Hepatic stellate cell (primary cell): ENCODE data around the gene COG3.

Experiments
- DNase-seq: peaks from one replicate; pipeline ENCODE4 v3.0.0; 2011; ENCODE audit warnings: low spot score

The COG3 gene

GRCh38 chr13:45446181-45446580 is 18.6 kb upstream of the COG3 start:
- peak; percentile 38 for DNase-seq

DNA sequence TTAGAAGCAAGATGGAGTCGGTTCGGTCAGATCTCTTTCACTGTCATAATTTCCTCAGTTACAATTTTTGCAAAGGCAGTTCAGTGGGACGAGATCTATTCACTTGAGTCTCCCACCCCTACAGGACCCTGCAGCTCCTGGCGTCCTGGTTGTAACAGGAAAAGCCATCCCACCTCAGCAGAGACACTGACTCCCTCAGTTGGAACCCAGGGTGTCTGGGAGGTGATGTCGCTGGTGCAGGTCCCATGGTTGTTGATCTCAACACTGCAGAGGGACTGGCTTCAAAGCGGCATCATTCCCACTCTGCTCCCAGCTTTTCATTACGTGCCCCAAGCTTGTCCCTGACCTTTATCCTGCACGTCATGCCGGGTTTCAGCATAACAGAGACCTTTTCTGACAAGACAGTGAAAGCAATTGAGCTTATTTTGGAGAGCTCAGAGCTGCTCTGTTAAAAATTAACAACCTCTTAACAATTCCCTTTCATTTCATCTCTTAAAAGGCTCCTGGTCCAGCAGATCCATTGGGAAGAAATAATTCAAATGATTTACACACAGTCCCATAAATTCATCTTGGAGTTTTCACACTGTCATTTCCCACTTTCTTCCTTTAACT is 17.6 kb upstream of the COG3 start:
- no peak for DNase-seq

DNA sequence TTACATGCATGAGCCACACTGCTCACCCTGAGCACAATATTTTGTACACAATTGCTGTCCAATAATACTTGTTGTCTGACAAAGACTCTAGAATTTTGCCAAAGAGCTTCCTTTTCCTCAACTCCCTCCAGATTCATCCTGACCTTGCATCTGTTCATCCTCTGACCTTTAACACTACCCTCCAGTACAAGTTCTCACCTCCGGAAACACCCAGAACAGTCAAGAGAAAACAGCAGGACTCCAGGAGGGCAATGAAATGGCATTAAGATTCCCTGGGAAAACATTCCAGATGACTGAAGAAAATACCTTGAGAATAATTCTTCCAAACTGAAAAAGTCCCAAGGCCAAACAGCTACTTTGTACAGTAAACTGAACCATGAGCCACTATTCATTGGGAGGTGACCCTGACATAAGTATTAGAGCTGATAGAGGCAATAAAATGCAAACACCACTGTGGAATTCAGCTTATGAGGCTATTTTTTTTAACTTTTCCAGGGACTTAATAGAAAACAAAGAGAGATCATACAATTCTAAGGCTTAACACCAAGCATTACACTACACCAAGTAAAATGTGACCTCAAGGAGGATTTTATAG is 15.7 kb upstream of the COG3 start:
- DNase-seq, result no peak

DNA sequence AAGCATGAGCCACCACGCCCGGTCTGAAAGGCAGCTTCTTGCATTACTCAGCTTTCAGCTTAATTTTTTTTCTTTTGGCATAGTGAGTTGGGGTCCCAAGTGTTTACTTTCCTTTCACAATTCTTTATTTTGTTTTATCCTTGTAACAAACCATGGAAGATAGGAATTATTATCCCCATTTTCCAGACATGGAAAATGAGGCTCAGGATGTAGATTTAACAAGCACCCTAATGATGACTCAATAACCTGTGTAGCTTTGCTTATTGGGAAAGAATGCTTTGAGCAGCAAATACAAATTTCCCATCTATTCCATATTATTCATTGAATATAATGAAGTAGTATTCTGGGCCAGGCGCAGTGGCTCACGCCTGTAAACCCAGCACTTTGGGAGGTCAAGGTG is 13.5 kb upstream of the COG3 start:
- DNase-seq, result no peak

DNA sequence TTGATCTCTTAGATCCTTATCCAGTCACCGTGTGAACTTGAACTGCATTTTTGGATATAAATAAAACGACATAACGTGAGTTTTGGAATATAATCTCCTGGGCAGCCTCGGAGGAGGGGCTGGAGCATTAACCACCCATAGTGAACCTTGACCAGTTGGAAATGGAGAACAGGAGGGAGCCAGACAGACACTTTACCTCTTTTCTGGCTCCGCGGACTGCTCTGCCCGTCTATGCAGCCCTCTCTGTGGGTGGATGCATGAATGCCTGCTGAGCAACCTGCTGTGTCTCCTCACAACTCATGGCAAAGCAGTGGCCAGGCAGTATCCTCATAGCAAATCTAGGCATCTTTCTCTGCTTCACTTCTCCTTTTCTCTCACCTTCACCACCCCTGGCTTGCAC is 10.5 kb upstream of the COG3 start:
- no peak for DNase-seq

DNA sequence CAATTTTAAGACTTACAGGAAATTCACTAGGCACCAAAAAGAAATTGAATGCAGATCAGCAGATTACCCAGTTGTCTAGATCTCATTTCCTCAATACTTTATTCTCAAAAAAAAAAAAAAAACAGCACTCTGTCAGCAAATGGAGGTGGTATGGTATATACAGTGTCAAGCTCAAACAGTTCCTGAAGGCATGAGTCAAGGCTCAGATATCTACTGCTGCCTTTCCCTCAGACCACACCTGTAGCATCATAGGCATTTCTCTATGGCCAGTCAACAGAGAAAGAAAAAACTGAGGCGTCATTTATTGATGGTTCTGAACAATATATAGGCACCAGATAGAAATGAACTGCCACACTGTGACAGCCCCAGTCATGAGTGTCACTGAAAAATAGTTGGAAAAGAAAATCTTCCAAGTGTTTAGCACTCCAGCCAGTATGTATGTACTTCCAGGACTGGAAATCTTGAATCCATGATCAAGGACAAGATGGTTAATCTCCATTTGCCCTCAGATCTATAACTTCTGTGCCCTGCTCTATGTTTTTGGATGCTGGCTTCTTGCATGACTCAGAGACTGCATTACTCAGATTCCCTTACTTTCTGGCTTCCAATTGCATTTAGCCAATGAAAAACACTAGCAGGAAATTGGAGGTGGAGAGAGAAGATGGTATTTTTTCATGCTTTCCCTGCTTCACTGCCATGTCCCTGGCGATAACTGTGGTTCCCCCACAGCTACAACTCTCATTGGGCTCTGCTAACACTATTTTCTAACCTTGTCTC is 8.4 kb upstream of the COG3 start:
- DNase-seq, result peak; percentile 37

DNA sequence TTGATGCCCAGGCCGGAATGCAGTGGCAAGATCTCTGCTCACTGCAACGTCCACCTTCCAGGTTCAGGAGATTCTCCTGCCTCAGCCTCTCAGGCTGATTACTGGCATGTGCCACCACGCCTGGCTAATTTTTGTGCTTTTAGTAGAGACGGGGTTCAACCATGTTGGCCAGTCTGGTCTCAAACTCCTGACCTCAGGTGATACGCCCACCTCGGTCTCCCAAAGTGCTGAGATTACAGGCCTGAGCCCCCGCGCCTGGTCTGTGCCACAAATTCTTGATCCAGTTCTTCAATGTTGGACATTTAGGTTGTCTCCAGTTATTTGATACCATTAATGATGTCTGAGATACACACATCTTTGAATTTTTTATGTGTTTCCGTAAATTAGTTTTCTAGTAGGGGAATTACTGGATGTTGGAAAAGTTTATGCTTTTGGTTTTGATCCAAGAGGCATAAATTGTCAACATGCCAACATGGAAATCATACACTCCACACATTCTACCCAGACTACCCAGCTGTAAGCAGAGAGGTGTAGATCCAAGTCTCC is 525 bp upstream of the COG3 start:
- DNase-seq, result no peak

DNA sequence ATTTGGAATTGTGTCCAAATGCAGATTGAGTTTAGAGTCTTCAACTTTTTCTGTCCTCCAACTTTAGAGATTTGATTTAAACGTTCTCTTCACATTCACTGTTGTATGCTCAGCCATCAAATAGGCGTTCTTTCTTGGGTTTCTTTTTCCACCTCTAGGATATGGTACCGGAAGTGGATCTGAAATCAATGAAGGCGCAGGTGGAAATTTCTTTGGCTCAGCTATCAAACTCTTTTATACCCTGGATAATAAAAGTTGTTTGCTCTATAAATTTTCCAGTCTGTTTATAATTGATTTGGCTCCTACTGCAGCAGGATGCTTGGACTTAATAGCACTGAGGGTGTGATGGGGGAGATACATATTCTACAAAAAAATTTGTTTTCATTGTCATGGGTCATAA is 1.6 kb downstream of the COG3 start:
- DNase-seq, result no peak

- no peak for DNase-seq
These were observed 3.9 kb downstream of the COG3 start for GRCh38 chr13:45468635-45469034.

DNA sequence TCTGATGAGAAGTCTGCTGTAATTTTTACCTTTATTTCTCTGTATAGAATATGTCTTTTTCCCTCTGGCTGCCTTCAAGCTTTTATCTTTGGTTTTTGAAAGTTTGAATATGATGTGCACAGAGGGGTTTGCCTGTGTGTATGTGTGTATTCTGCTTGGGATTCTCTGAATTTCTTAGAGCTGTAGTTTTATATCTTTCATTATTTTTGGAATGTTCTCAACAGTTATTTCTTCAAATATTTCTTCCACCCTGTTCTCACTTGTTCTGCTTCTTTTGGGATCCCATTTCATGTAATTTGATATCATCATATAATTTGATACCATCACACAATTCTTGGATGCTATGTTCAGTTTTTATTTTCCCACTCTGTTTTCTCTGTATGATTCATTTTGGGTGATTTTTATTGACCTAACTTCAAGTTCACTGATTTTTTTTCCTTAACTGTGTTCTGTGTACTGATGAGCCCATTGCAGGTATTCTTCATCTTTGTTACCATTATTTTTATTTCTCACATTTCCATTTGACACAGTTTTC is 7.5 kb downstream of the COG3 start:
- no peak for DNase-seq

DNA sequence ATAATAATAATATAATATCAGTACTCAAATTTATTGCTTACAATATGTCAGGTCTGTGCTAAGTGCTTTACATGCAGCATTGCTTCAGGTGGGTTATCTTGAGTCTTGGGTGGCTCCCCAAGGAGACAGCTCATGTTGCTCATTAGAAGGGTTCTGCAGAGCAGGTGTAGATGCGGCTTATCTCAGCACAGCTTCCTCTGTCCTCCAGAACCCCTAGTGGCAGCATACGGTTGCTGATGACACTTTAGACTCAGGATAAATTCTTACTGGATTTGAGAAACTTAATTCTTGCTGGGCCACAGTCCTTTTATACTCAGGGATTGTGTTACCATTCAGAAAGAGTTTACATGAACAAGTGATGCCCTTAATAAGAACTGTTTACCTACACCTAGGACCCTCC is 8.9 kb downstream of the COG3 start:
- no peak for DNase-seq

GRCh38 chr13:45474584-45475454 is 10.1 kb downstream of the COG3 start:
- DNase-seq, result no peak

DNA sequence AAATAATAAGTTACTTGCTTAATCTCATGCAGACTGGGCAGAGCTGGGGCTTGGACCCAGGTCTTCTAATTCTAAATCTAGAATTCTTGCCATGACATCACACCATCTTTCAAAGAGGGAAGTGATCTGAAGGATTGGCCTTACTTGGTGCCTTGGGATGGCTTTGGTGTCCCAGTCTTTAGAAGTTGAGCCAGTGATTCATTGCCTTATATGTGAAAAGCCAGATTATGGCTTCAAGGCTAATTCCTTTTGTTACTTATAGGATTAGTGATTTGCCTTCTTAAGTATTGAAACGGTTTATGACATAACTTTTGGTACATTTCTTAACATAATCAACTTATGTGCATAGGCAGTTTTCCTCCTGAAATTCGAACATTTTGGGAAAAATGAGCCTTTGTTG is 14.9 kb downstream of the COG3 start:
- DNase-seq, result no peak

DNA sequence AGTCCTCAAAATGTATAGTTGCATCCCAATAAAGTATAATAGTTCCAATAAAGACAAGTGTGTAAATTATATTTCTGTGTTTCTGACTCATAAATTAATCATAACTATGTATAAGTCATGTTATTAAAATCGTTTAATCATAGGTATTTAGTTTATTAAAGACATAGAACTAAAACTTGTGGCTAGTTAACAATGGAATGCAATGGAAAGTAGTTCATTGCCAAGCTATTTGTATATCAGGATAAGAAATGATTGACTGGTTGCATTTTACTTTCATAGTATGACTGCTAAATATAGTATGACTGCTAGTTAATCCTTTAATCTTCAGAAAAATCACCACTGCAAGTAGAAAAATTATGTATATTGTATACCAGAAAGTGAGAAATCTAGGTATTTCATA is 16.9 kb downstream of the COG3 start:
- no peak for DNase-seq

DNA sequence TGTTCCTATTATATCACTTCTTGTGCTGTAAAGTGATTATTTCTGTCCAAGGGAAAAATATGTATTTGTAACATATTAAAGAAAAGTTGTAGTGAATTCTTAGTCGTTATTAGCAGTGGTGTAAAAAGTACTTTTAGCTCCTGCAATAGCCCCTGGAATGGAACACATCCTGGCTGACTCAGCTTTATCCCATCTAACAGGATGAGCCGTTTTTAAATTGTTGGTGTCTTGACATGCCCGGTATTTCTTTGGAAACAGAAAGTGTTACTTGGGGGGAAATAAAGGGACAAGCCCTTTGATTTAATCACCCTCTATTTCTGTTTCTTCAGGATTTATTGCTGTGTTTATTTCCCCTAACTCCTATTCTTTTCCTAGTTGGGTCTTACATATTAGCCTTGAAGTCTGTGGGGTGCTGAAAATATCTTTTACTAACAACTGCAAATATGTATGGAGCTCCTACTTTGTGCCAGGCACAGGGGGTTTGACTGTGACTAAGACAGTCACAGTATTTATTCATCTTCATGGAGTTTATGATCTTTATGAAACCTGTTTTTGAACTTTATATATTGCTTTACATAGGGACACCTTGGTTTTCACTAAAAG is 17.9 kb downstream of the COG3 start:
- DNase-seq, result no peak

GRCh38 chr13:45487604-45488003 is 22.9 kb downstream of the COG3 start:
- no peak for DNase-seq

GRCh38 chr13:45490068-45490467 is 25.3 kb downstream of the COG3 start:
- DNase-seq, result no peak

- no peak for DNase-seq
These were observed 27.8 kb downstream of the COG3 start for GRCh38 chr13:45492538-45492937.

GRCh38 chr13:45496942-45497341 is 32.2 kb downstream of the COG3 start:
- no peak for DNase-seq

DNA sequence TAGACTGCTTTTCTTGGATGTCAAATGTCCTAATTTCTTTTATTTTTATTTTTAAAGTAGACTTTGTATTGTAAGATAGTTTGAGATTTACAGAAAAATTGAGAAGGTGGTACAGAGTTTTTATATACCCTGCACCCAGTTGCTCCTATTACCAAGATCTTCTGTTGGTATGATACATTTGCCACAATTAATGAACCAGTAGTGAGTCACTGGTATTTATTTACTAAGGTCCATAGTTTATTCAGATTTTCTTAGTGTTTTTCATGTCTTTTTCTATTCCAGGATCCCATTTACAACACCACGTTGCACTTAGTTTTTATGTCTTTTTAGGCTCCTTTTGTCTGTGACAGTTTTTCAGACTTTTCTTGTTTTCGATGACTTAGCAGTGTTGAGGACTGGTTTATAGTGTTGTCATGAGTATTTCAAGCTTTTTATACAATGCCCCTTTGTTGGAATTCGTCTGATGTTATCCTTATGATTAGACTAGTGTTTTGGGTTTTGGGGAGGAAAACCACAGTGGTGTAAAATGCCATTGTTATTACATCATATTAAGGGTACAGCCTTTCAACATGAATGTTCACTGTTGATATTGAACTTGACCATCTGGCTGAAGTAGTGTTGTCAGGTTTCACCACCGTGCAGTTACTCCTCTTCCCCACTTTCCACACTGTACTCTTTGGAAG is 35.9 kb downstream of the COG3 start:
- peak; percentile 40 for DNase-seq

GRCh38 chr13:45501175-45501526 is 36.4 kb downstream of the COG3 start:
- no peak for DNase-seq
